SK-N-SH treated with all-trans-retinoic acid at 6 μM for 48 hours (cell line): ENCODE data around the gene NGB.

Experiments
- ATAC-seq: fragments of 200-7000 bp; cut with Tn5 transposase; 3 replicates; pipeline ENCODE4 v1.9.1; 2020; ENCODE audit warnings: mild to moderate bottlenecking, moderate library complexity
- ARNTL ChIP-seq: fragments of 450-650 bp; formaldehyde crosslinking; IDR thresholded peaks from 2 replicates; pipeline ENCODE4 v1.5.0; 2020; ENCODE audit warnings: low read depth, mild to moderate bottlenecking, moderate library complexity, borderline replicate concordance
- BACH2 ChIP-seq: fragments of 250-450 bp; sonication (Bioruptor Pico); IDR thresholded peaks from 2 replicates; pipeline ENCODE4 v1.9.0; 2021; ENCODE audit warnings: mild to moderate bottlenecking, borderline replicate concordance
- CSDC2 ChIP-seq: fragments of 250-450 bp; sonication (Bioruptor Pico); IDR thresholded peaks from 2 replicates; pipeline ENCODE4 v1.5.0; 2020; ENCODE audit warnings: mild to moderate bottlenecking, moderate library complexity
- CSRNP3 ChIP-seq: fragments of 250-450 bp; sonication (Bioruptor Pico); IDR thresholded peaks from 2 replicates; pipeline ENCODE4 v1.5.1; 2021; ENCODE audit warnings: mild to moderate bottlenecking, moderate library complexity
- ESRRG ChIP-seq: fragments of 250-450 bp; sonication (Bioruptor Pico); IDR thresholded peaks from 2 replicates; pipeline ENCODE4 v1.6.1; 2021; ENCODE audit warnings: mild to moderate bottlenecking
- GLIS3 ChIP-seq: fragments of 250-450 bp; sonication (Bioruptor Pico); IDR thresholded peaks from 2 replicates; pipeline ENCODE4 v1.5.0; 2020; ENCODE audit warnings: mild to moderate bottlenecking, moderate library complexity
- ISL1 ChIP-seq: fragments of 250-450 bp; sonication (Bioruptor Pico); IDR thresholded peaks from 2 replicates; pipeline ENCODE4 v2.1.2; 2022; ENCODE audit warnings: mild to moderate bottlenecking, moderate library complexity
- OSR1 ChIP-seq: fragments of 250-450 bp; sonication (Bioruptor Pico); IDR thresholded peaks from 2 replicates; pipeline ENCODE4 v1.8.0; 2022; ENCODE audit warnings: moderate library complexity, mild to moderate bottlenecking, inconsistent platforms
- POU6F1 ChIP-seq: fragments of 250-450 bp; sonication (Bioruptor Pico); IDR thresholded peaks from 2 replicates; pipeline ENCODE4 v1.8.0; 2021; ENCODE audit warnings: low read depth, mild to moderate bottlenecking, moderate library complexity, borderline replicate concordance
- TCF4 ChIP-seq: fragments of 250-450 bp; sonication (Bioruptor Pico); IDR thresholded peaks from 2 replicates; pipeline ENCODE4 v1.8.0; 2021; ENCODE audit warnings: mild to moderate bottlenecking, moderate library complexity, borderline replicate concordance
- TOX ChIP-seq: fragments of 250-450 bp; sonication (Bioruptor Pico); IDR thresholded peaks from 2 replicates; pipeline ENCODE4 v1.8.0; 2021; ENCODE audit warnings: mild to moderate bottlenecking, moderate library complexity, borderline replicate concordance
- TSHZ2 ChIP-seq: fragments of 250-450 bp; sonication (Bioruptor Pico); IDR thresholded peaks from 2 replicates; pipeline ENCODE4 v1.5.0; 2020; ENCODE audit warnings: mild to moderate bottlenecking, moderate library complexity
- ZC3H10 ChIP-seq: fragments of 250-450 bp; sonication (Bioruptor Pico); IDR thresholded peaks from 2 replicates; pipeline ENCODE4 v1.5.1; 2021; ENCODE audit warnings: mild to moderate bottlenecking, moderate library complexity
- ZFP3 ChIP-seq: fragments of 250-450 bp; sonication (Bioruptor Pico); IDR thresholded peaks from 2 replicates; pipeline ENCODE4 v1.5.0; 2020; ENCODE audit warnings: mild to moderate bottlenecking, moderate library complexity
- ZFP30 ChIP-seq: fragments of 450-650 bp; formaldehyde crosslinking; IDR thresholded peaks from 2 replicates; pipeline ENCODE4 v1.5.0; 2022; ENCODE audit warnings: mild to moderate bottlenecking, moderate library complexity
- ZNF565 ChIP-seq: fragments of 450-650 bp; formaldehyde crosslinking; conservative IDR thresholded peaks from 2 replicates; pipeline ENCODE4 v1.5.0; 2020; ENCODE audit warnings: low read depth, mild to moderate bottlenecking, moderate library complexity
- ZNF70 ChIP-seq: fragments of 450-650 bp; formaldehyde crosslinking; IDR thresholded peaks from 2 replicates; pipeline ENCODE4 v1.5.0; 2020; ENCODE audit warnings: mild to moderate bottlenecking, moderate library complexity
- ZNF8 ChIP-seq: fragments of 450-650 bp; formaldehyde crosslinking; IDR thresholded peaks from 2 replicates; pipeline ENCODE4 v1.5.0; 2020; ENCODE audit warnings: mild to moderate bottlenecking, moderate library complexity
- TF ChIP-seq, protein P1 (sequence below): fragments of 250-450 bp; sonication (Bioruptor Pico); IDR thresholded peaks from 2 replicates; pipeline ENCODE4 v1.5.1; 2020; ENCODE audit warnings: low read depth, mild to moderate bottlenecking, moderate library complexity
- TF ChIP-seq, protein P2 (sequence below): fragments of 250-450 bp; sonication (Bioruptor Pico); IDR thresholded peaks from 2 replicates; pipeline ENCODE4 v1.8.0; 2020; ENCODE audit warnings: mild to moderate bottlenecking, moderate library complexity, borderline replicate concordance

Gene NGB

GRCh38 chr14:77230914-77231313, 40.1 kb downstream of the NGB start:
- no peak for ATAC-seq
- TF ChIP-seq CSDC2 (CRISPR knock-in tag) (no peak), TOX (CRISPR knock-in tag) (no peak), TCF4 (CRISPR knock-in tag) (no peak), ZNF70 (CRISPR knock-in tag) (no peak), ARNTL (no peak), ZNF8 (CRISPR knock-in tag) (no peak)
- TF ChIP-seq, protein P1, sequence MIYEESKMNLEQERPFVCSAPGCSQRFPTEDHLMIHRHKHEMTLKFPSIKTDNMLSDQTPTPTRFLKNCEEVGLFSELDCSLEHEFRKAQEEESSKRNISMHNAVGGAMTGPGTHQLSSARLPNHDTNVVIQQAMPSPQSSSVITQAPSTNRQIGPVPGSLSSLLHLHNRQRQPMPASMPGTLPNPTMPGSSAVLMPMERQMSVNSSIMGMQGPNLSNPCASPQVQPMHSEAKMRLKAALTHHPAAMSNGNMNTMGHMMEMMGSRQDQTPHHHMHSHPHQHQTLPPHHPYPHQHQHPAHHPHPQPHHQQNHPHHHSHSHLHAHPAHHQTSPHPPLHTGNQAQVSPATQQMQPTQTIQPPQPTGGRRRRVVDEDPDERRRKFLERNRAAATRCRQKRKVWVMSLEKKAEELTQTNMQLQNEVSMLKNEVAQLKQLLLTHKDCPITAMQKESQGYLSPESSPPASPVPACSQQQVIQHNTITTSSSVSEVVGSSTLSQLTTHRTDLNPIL (CRISPR knock-in tag): no peak
- TF ChIP-seq, protein P2, sequence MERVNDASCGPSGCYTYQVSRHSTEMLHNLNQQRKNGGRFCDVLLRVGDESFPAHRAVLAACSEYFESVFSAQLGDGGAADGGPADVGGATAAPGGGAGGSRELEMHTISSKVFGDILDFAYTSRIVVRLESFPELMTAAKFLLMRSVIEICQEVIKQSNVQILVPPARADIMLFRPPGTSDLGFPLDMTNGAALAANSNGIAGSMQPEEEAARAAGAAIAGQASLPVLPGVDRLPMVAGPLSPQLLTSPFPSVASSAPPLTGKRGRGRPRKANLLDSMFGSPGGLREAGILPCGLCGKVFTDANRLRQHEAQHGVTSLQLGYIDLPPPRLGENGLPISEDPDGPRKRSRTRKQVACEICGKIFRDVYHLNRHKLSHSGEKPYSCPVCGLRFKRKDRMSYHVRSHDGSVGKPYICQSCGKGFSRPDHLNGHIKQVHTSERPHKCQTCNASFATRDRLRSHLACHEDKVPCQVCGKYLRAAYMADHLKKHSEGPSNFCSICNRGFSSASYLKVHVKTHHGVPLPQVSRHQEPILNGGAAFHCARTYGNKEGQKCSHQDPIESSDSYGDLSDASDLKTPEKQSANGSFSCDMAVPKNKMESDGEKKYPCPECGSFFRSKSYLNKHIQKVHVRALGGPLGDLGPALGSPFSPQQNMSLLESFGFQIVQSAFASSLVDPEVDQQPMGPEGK (CRISPR knock-in tag): no peak

GRCh38 chr14:77228056-77228455, 43.0 kb downstream of the NGB start:
- TF ChIP-seq ZNF565 (CRISPR knock-in tag) (no peak), ZC3H10 (CRISPR knock-in tag) (no peak), POU6F1 (CRISPR knock-in tag) (no peak), OSR1 (no peak), ZFP3 (CRISPR knock-in tag) (no peak), BACH2 (no peak), ZNF70 (CRISPR knock-in tag) (no peak), CSRNP3 (CRISPR knock-in tag) (no peak), TCF4 (CRISPR knock-in tag) (no peak), ESRRG (no peak), ZNF8 (CRISPR knock-in tag) (no peak), ARNTL (no peak), CSDC2 (CRISPR knock-in tag) (no peak)
- TF ChIP-seq, protein P1 (CRISPR knock-in tag): no peak
- no peak for ATAC-seq

- TF ChIP-seq TCF4 (CRISPR knock-in tag) (no peak), ARNTL (no peak), ISL1 (CRISPR knock-in tag) (no peak), TSHZ2 (CRISPR knock-in tag) (no peak), ZFP30 (CRISPR knock-in tag) (no peak), GLIS3 (CRISPR knock-in tag) (no peak), POU6F1 (CRISPR knock-in tag) (no peak), ESRRG (no peak), TOX (CRISPR knock-in tag) (no peak), CSDC2 (CRISPR knock-in tag) (no peak), BACH2 (no peak), ZNF8 (CRISPR knock-in tag) (no peak)
- TF ChIP-seq, protein P2 (CRISPR knock-in tag): no peak
- TF ChIP-seq, all 23 proteins: peak for 0
- no peak for ATAC-seq
These were observed 45.0 kb downstream of the NGB start for GRCh38 chr14:77225892-77226557.
